ENCODE data around the gene PRDX1.

The PRDX1 gene

GRCh38 chr1:45478121-45478814, 43.4 kb downstream of the PRDX1 start:
- TF ChIP-seq EP300 (IDR thresholded peaks at IDR 0.05; ENCODE audit: borderline replicate concordance) (no peak), RAD21 (IDR thresholded peaks at IDR 0.05; ENCODE audit: low read depth) (no peak), REST (IDR thresholded peaks at IDR 0.05; ENCODE audit: low read depth) (no peak), NFIC (IDR thresholded peaks at IDR 0.05) (no peak), TEAD4 (IDR thresholded peaks at IDR 0.05) (no peak), ZBTB7A (IDR thresholded peaks at IDR 0.05; ENCODE audit: low read depth) (no peak), YY1 (IDR thresholded peaks at IDR 0.05; ENCODE audit: low read depth) (no peak), MAX (IDR thresholded peaks at IDR 0.05) (no peak), USF1 (IDR thresholded peaks at IDR 0.05) (no peak), CEBPB (IDR thresholded peaks at IDR 0.05) (no peak)

- no peak for TF ChIP-seq YY1 (IDR thresholded peaks at IDR 0.05; ENCODE audit: low read depth)
- no peak for TF ChIP-seq FOXM1 (IDR thresholded peaks at IDR 0.05; ENCODE audit: borderline replicate concordance, low read depth)
- TF ChIP-seq REST (IDR thresholded peaks at IDR 0.05; ENCODE audit: low read depth): no peak
- no peak for TF ChIP-seq TEAD4 (IDR thresholded peaks at IDR 0.05)
- no peak for TF ChIP-seq NFIC (IDR thresholded peaks at IDR 0.05)
Measured at GRCh38 chr1:45477646-45478045, 44.0 kb downstream of the PRDX1 start.

- no peak for TF ChIP-seq EP300 (IDR thresholded peaks at IDR 0.05; ENCODE audit: borderline replicate concordance)
- TF ChIP-seq NFIC (IDR thresholded peaks at IDR 0.05): no peak
- TF ChIP-seq TEAD4 (IDR thresholded peaks at IDR 0.05): no peak
- TF ChIP-seq REST (IDR thresholded peaks at IDR 0.05; ENCODE audit: low read depth): no peak
- no peak for TF ChIP-seq TAF1 (IDR thresholded peaks at IDR 0.05; ENCODE audit: low read depth)
- TF ChIP-seq MAX (IDR thresholded peaks at IDR 0.05): no peak
- no peak for TF ChIP-seq RAD21 (IDR thresholded peaks at IDR 0.05; ENCODE audit: low read depth)
- no peak for TF ChIP-seq CREB1 (IDR thresholded peaks at IDR 0.05; ENCODE audit: low read depth)
- TF ChIP-seq USF1 (IDR thresholded peaks at IDR 0.05): no peak
- TF ChIP-seq YY1 (IDR thresholded peaks at IDR 0.05; ENCODE audit: low read depth): no peak
- TF ChIP-seq FOXM1 (IDR thresholded peaks at IDR 0.05; ENCODE audit: borderline replicate concordance, low read depth): no peak
- TF ChIP-seq EGR1 (IDR thresholded peaks at IDR 0.05): no peak
- no peak for TF ChIP-seq ZBTB7A (IDR thresholded peaks at IDR 0.05; ENCODE audit: low read depth)
- TF ChIP-seq CEBPB (IDR thresholded peaks at IDR 0.05): no peak
- TF ChIP-seq TCF12 (IDR thresholded peaks at IDR 0.05; ENCODE audit: low read depth): no peak
Measured at GRCh38 chr1:45473302-45473701, 48.4 kb downstream of the PRDX1 start.

GRCh38 chr1:45470306-45470798, 51.3 kb downstream of the PRDX1 start:
- TF ChIP-seq NFIC (IDR thresholded peaks at IDR 0.05) (no peak), FOXM1 (IDR thresholded peaks at IDR 0.05; ENCODE audit: borderline replicate concordance, low read depth) (no peak), EGR1 (IDR thresholded peaks at IDR 0.05) (no peak)

GRCh38 chr1:45465277-45465676, 56.4 kb downstream of the PRDX1 start:
- TF ChIP-seq ZBTB7A (IDR thresholded peaks at IDR 0.05; ENCODE audit: low read depth): no peak
- no peak for TF ChIP-seq CREB1 (IDR thresholded peaks at IDR 0.05; ENCODE audit: low read depth)
- TF ChIP-seq EP300 (IDR thresholded peaks at IDR 0.05; ENCODE audit: borderline replicate concordance): no peak
- no peak for TF ChIP-seq MAX (IDR thresholded peaks at IDR 0.05)
- no peak for TF ChIP-seq USF1 (IDR thresholded peaks at IDR 0.05)
- TF ChIP-seq RAD21 (IDR thresholded peaks at IDR 0.05; ENCODE audit: low read depth): no peak
- no peak for TF ChIP-seq EGR1 (IDR thresholded peaks at IDR 0.05)
- TF ChIP-seq TCF12 (IDR thresholded peaks at IDR 0.05; ENCODE audit: low read depth): no peak
- TF ChIP-seq NFIC (IDR thresholded peaks at IDR 0.05): no peak
- no peak for TF ChIP-seq CEBPB (IDR thresholded peaks at IDR 0.05)
- TF ChIP-seq TAF1 (IDR thresholded peaks at IDR 0.05; ENCODE audit: low read depth): no peak
- TF ChIP-seq REST (IDR thresholded peaks at IDR 0.05; ENCODE audit: low read depth): no peak
- TF ChIP-seq YY1 (IDR thresholded peaks at IDR 0.05; ENCODE audit: low read depth): no peak
- no peak for TF ChIP-seq TEAD4 (IDR thresholded peaks at IDR 0.05)
- TF ChIP-seq FOXM1 (IDR thresholded peaks at IDR 0.05; ENCODE audit: borderline replicate concordance, low read depth): no peak

All from Ishikawa (cell line).